Ammon's horn (tissue), 1 donor: ENCODE results near the gene KXD1.
"Not testable (repeated sequence)": the region's sequence is repeated elsewhere in the genome, so short reads cannot be mapped to it uniquely, and the experiment has no call there.

Experiments used
- DNase-seq: peaks from one replicate; pipeline ENCODE4 v3.0.0-alpha.2; 2016; ENCODE audit warnings: low spot score

The KXD1 gene

GRCh38 chr19:18580311-18580710 is 22.6 kb downstream of the KXD1 start:
- DNase-seq: no peak

- DNase-seq: no peak
Observed at GRCh38 chr19:18586306-18586705, 28.6 kb downstream of the KXD1 start.

GRCh38 chr19:18587561-18587960 is 29.9 kb downstream of the KXD1 start:
- DNase-seq: no peak

- DNase-seq: no peak
Observed at GRCh38 chr19:18587962-18588610, 30.4 kb downstream of the KXD1 start.

GRCh38 chr19:18588611-18589379 is 31.1 kb downstream of the KXD1 start, which contains the start of gene REX1BD:
Gene REX1BD (plus strand): TSS chr19:18588798. CDS start chr19:18588802, 4 bp downstream.
- DNase-seq: peak; percentile 86

- peak; percentile 45 for DNase-seq
Observed at GRCh38 chr19:18589380-18590272, 32.0 kb downstream of the KXD1 start.

GRCh38 chr19:18590273-18591272 is 32.9 kb downstream of the KXD1 start:
- DNase-seq: peak; percentile 94

- no peak for DNase-seq
Observed at GRCh38 chr19:18591735-18592385, 34.2 kb downstream of the KXD1 start.

GRCh38 chr19:18592732-18593131 is 35.1 kb downstream of the KXD1 start:
- not testable (repeated sequence) for DNase-seq

GRCh38 chr19:18593367-18594095 is 35.9 kb downstream of the KXD1 start:
- DNase-seq: no peak

- DNase-seq: peak; percentile 59
Observed at GRCh38 chr19:18594096-18594823, 36.6 kb downstream of the KXD1 start.

GRCh38 chr19:18594824-18595373 is 37.2 kb downstream of the KXD1 start:
- DNase-seq: no peak

GRCh38 chr19:18595475-18595874 is 37.8 kb downstream of the KXD1 start:
- DNase-seq: no peak

GRCh38 chr19:18596752-18597157 is 39.1 kb downstream of the KXD1 start:
- no peak for DNase-seq

GRCh38 chr19:18597809-18598660 is 40.4 kb downstream of the KXD1 start:
- no peak for DNase-seq

GRCh38 chr19:18599485-18599884 is 41.8 kb downstream of the KXD1 start:
- DNase-seq: no peak

GRCh38 chr19:18600692-18601397 is 43.2 kb downstream of the KXD1 start:
- DNase-seq: not testable (repeated sequence)
